DND-41 (cell line): ENCODE data around the gene MALT1.

Experiments used
- ATAC-seq: fragments of 200-7000 bp; cut with Tn5 transposase; 3 replicates; pipeline ENCODE4 v1.9.1; 2021; ENCODE audit warnings: low read depth; ENCODE audit not compliant: insufficient read depth
- DNase-seq: peaks from one replicate; pipeline ENCODE4 v3.0.0-alpha.2; 2020
- H2AFZ ChIP-seq: 2 replicates; pipeline ENCODE4 v1.6.0; 2012; ENCODE audit warnings: low read depth, low read length
- H3K27ac ChIP-seq: 2 replicates; pipeline ENCODE4 v1.5.1; 2012; ENCODE audit warnings: low read length, inconsistent platforms
- H3K27me3 ChIP-seq: fragments of 200-600 bp; sonication (generic); 2 replicates; pipeline ENCODE4 v1.6.0; 2012; ENCODE audit warnings: low read length, mild to moderate bottlenecking, inconsistent platforms; ENCODE audit not compliant: insufficient read depth, poor library complexity
- H3K36me3 ChIP-seq: 2 replicates; pipeline ENCODE4 v1.5.1; 2012; ENCODE audit warnings: low read length, inconsistent platforms; ENCODE audit not compliant: insufficient read depth
- H3K4me1 ChIP-seq: 2 replicates; pipeline ENCODE4 v1.5.1; 2012; ENCODE audit warnings: mild to moderate bottlenecking, low read length; ENCODE audit not compliant: insufficient read depth
- H3K4me2 ChIP-seq: 2 replicates; pipeline ENCODE4 v1.6.0; 2012; ENCODE audit warnings: mild to moderate bottlenecking, moderate library complexity, low read length, inconsistent platforms; ENCODE audit not compliant: insufficient read depth
- H3K4me3 ChIP-seq, 2 experiments: fragments of 200-600 bp in 1 of 2; shearing (Covaris generic) in 1 of 2; 2 replicates each; pipeline ENCODE4 v1.5.1; 2012 to 2016; ENCODE audit warnings: inconsistent platforms in 2 of 2, low read length in 2 of 2, mild to moderate bottlenecking in 2 of 2, low read depth in 1 of 2, moderate library complexity in 1 of 2
- H3K79me2 ChIP-seq: 2 replicates; pipeline ENCODE4 v1.6.0; 2012; ENCODE audit warnings: low read length, inconsistent platforms; ENCODE audit not compliant: insufficient read depth
- H3K9ac ChIP-seq: 2 replicates; pipeline ENCODE4 v1.6.0; 2012; ENCODE audit warnings: low read depth, mild to moderate bottlenecking, inconsistent platforms, low read length, moderate library complexity
- H3K9me3 ChIP-seq: 2 replicates; pipeline ENCODE4 v1.5.1; 2012; ENCODE audit warnings: low read length, moderate library complexity, mild to moderate bottlenecking, inconsistent platforms; ENCODE audit not compliant: insufficient read depth, severe bottlenecking
- H4K20me1 ChIP-seq: 2 replicates; pipeline ENCODE4 v1.6.0; 2012; ENCODE audit warnings: low read length; ENCODE audit not compliant: insufficient read depth
- EZH2 ChIP-seq: IDR thresholded peaks from 3 replicates; pipeline ENCODE4 v1.6.1; 2012; ENCODE audit warnings: borderline replicate concordance, low read depth, mild to moderate bottlenecking, moderate library complexity, low read length, inconsistent platforms; ENCODE audit not compliant: severe bottlenecking
- TF ChIP-seq, protein P1 (sequence below): IDR thresholded peaks from 2 replicates; pipeline ENCODE4 v1.5.1; 2012; ENCODE audit warnings: borderline replicate concordance, low read length, moderate library complexity, mild to moderate bottlenecking; ENCODE audit not compliant: poor library complexity, severe bottlenecking; ENCODE audit errors: extremely low read depth

MALT1 gene

DNA sequence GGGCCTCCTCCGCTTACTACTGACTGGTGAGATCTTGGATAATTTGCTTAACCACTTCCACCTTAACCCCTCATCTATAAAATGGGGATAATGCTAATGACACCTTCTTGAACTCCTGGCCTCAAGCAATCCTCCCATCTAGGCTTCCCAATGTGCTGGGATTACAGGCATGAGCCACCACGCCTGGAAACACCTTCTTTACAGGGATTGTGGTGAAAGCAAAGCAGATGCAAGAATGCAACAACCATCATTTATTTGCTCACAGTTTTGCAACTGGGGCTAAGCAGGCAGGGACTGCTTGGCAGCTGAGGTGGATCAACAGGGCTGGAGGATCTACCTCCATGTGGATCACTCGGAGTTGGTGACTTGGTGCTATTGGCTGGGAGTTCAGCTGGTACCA lies 117.2 kb downstream of the MALT1 start:
- H3K27ac ChIP-seq, result no peak overlapping the region
- DNase-seq, result no peak
- no peaks in the 10 kb centered on the region for H3K36me3 ChIP-seq
- no peaks in the 10 kb centered on the region for H3K79me2 ChIP-seq
- TF ChIP-seq, protein P1, sequence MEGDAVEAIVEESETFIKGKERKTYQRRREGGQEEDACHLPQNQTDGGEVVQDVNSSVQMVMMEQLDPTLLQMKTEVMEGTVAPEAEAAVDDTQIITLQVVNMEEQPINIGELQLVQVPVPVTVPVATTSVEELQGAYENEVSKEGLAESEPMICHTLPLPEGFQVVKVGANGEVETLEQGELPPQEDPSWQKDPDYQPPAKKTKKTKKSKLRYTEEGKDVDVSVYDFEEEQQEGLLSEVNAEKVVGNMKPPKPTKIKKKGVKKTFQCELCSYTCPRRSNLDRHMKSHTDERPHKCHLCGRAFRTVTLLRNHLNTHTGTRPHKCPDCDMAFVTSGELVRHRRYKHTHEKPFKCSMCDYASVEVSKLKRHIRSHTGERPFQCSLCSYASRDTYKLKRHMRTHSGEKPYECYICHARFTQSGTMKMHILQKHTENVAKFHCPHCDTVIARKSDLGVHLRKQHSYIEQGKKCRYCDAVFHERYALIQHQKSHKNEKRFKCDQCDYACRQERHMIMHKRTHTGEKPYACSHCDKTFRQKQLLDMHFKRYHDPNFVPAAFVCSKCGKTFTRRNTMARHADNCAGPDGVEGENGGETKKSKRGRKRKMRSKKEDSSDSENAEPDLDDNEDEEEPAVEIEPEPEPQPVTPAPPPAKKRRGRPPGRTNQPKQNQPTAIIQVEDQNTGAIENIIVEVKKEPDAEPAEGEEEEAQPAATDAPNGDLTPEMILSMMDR, result no peak
- no peak for TF ChIP-seq EZH2
- H3K9me3 ChIP-seq, result no peaks in the 10 kb centered on the region
- no peak overlapping the region for H3K4me2 ChIP-seq
- H4K20me1 ChIP-seq, result no peaks in the 10 kb centered on the region
- no peak for ATAC-seq
- H2AFZ ChIP-seq, result no peak overlapping the region
- peaks cover 3% of the 10 kb centered on the region for H3K27me3 ChIP-seq
- no peaks in the 10 kb centered on the region for H3K4me1 ChIP-seq
- no peak overlapping the region for H3K4me3 ChIP-seq
- no peak overlapping the region for H3K9ac ChIP-seq

DNA sequence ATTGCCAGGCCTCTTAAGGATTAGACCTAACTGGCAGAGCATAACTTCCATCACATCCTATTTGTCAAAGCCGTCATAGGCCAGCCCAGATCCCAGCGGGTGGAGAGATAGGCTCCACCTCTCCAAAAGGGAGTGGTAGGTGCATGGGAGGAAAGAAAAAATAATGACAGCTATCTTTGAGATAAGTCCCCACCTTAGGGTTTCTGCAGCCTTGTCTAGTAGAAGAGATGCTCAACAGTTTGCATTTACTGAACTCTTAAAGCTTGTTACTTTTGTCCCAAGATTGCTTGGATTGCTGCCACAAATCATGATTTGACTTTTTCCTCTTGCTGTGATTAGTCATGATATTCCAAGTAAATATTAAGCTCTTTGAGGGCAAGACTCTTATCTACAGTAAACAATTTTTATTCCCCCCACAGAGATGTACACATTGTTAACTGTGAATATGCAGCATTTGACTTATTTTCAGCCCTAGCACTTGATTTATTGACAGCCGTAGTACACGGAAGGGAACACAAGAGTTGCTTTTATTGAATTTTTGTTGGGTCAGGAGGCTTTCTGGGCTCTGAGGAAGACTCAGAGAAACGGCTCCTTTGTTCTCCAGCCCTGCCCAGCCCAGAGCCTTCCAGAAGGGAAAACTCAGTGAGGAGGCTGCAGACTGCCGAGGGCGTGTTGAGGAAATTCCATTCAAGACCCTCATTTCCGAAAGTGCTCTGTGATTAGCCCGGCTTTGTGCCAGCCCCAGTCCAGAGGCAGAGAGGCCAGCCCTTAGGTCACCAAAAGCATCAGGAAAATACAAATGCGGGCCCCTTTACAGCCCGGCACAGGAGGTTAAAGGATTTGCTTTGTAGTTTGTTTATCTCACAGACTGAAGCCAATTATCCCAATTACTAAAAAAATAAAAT lies 118.0 kb downstream of the MALT1 start:
- TF ChIP-seq, protein P1, result no peak
- no peak for TF ChIP-seq EZH2
- no peak overlapping the region for H3K4me3 ChIP-seq
- no peaks in the 10 kb centered on the region for H3K79me2 ChIP-seq
- peaks cover 3% of the 10 kb centered on the region for H3K27me3 ChIP-seq
- H3K9ac ChIP-seq, result no peak overlapping the region
- DNase-seq (no peak), ATAC-seq (no peak)
- H3K4me2 ChIP-seq, result no peak overlapping the region
- no peak overlapping the region for H3K27ac ChIP-seq
- H3K36me3 ChIP-seq, result no peaks in the 10 kb centered on the region
- no peaks in the 10 kb centered on the region for H4K20me1 ChIP-seq
- no peaks in the 10 kb centered on the region for H3K9me3 ChIP-seq
- H2AFZ ChIP-seq, result no peak overlapping the region
- H3K4me1 ChIP-seq, result no peaks in the 10 kb centered on the region

DNA sequence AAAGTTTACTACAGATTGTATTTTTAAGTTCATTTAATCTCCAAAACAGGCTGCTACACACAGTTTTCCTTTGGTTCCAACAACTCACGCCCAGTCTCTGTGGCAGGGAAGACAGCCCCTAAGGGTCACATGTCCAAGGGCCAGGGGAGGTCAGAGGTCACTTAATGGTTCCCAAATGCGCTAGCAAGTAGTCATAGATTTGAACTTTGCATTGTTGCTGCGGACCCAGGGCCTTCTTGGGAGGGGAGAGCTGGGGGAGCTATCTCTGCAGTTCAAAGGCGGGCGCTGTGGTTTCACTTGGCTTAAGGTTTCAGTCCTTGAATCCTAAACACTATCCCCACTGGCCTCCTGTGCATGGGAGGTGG lies 118.6 kb downstream of the MALT1 start:
- no peak for ATAC-seq
- Histone ChIP-seq H3K4me2 (no peak overlapping the region), H3K27ac (no peak overlapping the region)

More for the DNA sequence above, 118.6 kb downstream of the MALT1 start:
- no peak for TF ChIP-seq EZH2
- TF ChIP-seq, protein P1, result no peak
- DNase-seq, result no peak
- no peaks in the 10 kb centered on the region for H3K36me3 ChIP-seq
- H3K79me2 ChIP-seq, result no peaks in the 10 kb centered on the region
- H3K27me3 ChIP-seq, result peaks cover 3% of the 10 kb centered on the region
- no peaks in the 10 kb centered on the region for H4K20me1 ChIP-seq
- no peaks in the 10 kb centered on the region for H3K4me1 ChIP-seq
- no peak overlapping the region for H2AFZ ChIP-seq
- no peak overlapping the region for H3K9ac ChIP-seq
- no peak overlapping the region for H3K4me3 ChIP-seq
- H3K9me3 ChIP-seq, result no peaks in the 10 kb centered on the region
